Measurements from ENCODE around the gene NUAK2. TPM values are rescaled to one million over a fixed set of nuclear protein-coding genes. Genes with fewer than 3 reads are reported as not detected.

The NUAK2 gene
- polyA plus RNA-seq, 1 donor from 2014 or later, result 1.4 TPM

DNA sequence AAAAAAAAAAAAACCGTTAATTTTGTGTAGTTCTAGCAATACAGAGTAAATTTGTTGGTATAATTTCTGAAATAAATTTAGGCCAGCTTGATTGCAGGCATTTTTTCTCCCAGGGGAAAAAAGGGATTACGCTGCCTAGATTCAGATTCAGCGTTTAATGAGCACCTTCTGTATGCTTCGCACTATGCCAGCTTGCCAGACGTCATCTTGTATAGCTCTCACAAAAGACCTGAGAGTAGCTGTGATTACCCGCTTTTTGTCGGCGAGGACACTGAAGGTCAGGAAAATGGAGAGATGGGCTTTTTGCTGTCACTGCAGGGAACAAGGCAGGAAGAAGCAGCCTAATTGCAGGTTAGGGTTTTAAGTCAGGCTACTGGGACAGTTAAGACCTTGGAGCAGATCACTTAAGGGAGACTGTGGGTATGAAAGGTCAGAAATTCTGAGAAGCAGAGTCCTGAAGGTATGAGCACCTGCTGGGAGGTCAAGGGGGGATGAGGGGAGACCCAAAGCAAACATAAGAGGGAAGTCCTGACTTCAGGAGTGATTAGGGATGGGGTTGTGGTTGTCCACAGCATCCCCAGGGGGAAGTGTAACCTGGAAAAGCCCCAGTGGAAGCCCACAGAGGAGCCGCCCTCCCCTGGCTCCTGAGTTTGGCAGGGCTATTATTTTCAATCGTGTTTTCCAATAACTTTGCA lies 54.8 kb downstream of the NUAK2 start:
- no peak overlapping the region for H3K4me2 ChIP-seq (ENCODE audit: low read length)
- H3K36me3 ChIP-seq (ENCODE audit: insufficient read depth, low read length), result no peaks in the 10 kb centered on the region
- H3K79me2 ChIP-seq (replicated peaks; ENCODE audit: insufficient read depth, low read length), result no peaks in the 10 kb centered on the region
- H3K27ac ChIP-seq (ENCODE audit: low read length), result no peak overlapping the region
- H3K9me3 ChIP-seq (ENCODE audit: low read length), result no peaks in the 10 kb centered on the region
- no peak for TF ChIP-seq SMC3 (conservative IDR thresholded peaks at IDR 0.05; ENCODE audit: poor library complexity)
- no peak for TF ChIP-seq MXI1 (conservative IDR thresholded peaks at IDR 0.05; ENCODE audit: poor library complexity, severe bottlenecking)
- TF ChIP-seq POLR2AphosphoS5 (IDR thresholded peaks at IDR 0.05), result no peak
- no peak for TF ChIP-seq EP300 (conservative IDR thresholded peaks at IDR 0.05; ENCODE audit: poor library complexity, severe bottlenecking)
- TF ChIP-seq TAF1 (IDR thresholded peaks at IDR 0.05; ENCODE audit: low read depth), result no peak
- TF ChIP-seq, protein P1, sequence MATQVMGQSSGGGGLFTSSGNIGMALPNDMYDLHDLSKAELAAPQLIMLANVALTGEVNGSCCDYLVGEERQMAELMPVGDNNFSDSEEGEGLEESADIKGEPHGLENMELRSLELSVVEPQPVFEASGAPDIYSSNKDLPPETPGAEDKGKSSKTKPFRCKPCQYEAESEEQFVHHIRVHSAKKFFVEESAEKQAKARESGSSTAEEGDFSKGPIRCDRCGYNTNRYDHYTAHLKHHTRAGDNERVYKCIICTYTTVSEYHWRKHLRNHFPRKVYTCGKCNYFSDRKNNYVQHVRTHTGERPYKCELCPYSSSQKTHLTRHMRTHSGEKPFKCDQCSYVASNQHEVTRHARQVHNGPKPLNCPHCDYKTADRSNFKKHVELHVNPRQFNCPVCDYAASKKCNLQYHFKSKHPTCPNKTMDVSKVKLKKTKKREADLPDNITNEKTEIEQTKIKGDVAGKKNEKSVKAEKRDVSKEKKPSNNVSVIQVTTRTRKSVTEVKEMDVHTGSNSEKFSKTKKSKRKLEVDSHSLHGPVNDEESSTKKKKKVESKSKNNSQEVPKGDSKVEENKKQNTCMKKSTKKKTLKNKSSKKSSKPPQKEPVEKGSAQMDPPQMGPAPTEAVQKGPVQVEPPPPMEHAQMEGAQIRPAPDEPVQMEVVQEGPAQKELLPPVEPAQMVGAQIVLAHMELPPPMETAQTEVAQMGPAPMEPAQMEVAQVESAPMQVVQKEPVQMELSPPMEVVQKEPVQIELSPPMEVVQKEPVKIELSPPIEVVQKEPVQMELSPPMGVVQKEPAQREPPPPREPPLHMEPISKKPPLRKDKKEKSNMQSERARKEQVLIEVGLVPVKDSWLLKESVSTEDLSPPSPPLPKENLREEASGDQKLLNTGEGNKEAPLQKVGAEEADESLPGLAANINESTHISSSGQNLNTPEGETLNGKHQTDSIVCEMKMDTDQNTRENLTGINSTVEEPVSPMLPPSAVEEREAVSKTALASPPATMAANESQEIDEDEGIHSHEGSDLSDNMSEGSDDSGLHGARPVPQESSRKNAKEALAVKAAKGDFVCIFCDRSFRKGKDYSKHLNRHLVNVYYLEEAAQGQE (IDR thresholded peaks at IDR 0.05; ENCODE audit: borderline replicate concordance), result no peak
- no peak for TF ChIP-seq RAD21 (conservative IDR thresholded peaks at IDR 0.05)
- TF ChIP-seq, protein P2, sequence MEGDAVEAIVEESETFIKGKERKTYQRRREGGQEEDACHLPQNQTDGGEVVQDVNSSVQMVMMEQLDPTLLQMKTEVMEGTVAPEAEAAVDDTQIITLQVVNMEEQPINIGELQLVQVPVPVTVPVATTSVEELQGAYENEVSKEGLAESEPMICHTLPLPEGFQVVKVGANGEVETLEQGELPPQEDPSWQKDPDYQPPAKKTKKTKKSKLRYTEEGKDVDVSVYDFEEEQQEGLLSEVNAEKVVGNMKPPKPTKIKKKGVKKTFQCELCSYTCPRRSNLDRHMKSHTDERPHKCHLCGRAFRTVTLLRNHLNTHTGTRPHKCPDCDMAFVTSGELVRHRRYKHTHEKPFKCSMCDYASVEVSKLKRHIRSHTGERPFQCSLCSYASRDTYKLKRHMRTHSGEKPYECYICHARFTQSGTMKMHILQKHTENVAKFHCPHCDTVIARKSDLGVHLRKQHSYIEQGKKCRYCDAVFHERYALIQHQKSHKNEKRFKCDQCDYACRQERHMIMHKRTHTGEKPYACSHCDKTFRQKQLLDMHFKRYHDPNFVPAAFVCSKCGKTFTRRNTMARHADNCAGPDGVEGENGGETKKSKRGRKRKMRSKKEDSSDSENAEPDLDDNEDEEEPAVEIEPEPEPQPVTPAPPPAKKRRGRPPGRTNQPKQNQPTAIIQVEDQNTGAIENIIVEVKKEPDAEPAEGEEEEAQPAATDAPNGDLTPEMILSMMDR (IDR thresholded peaks at IDR 0.05; ENCODE audit: poor library complexity, severe bottlenecking), result no peak
- no peak for TF ChIP-seq EZH2 (IDR thresholded peaks at IDR 0.05; ENCODE audit: borderline replicate concordance, insufficient read depth, low read length, poor library complexity, severe bottlenecking)
- no peak overlapping the region for H3K4me3 ChIP-seq (ENCODE audit: low read length)
- no peaks in the 10 kb centered on the region for H4K20me1 ChIP-seq (ENCODE audit: insufficient read depth)
- no peaks in the 10 kb centered on the region for H3F3A ChIP-seq (ENCODE audit: insufficient read depth, low read length, poor library complexity, severe bottlenecking)
- no peak overlapping the region for H3K9ac ChIP-seq (ENCODE audit: low read length)
- no peaks in the 10 kb centered on the region for H3K9me2 ChIP-seq (ENCODE audit: insufficient read depth, low read length)
- no peak overlapping the region for H2AFZ ChIP-seq (ENCODE audit: low read depth, low read length)
- no peaks in the 10 kb centered on the region for H3K27me3 ChIP-seq (ENCODE audit: insufficient read depth, low read depth, low read length)

DNA sequence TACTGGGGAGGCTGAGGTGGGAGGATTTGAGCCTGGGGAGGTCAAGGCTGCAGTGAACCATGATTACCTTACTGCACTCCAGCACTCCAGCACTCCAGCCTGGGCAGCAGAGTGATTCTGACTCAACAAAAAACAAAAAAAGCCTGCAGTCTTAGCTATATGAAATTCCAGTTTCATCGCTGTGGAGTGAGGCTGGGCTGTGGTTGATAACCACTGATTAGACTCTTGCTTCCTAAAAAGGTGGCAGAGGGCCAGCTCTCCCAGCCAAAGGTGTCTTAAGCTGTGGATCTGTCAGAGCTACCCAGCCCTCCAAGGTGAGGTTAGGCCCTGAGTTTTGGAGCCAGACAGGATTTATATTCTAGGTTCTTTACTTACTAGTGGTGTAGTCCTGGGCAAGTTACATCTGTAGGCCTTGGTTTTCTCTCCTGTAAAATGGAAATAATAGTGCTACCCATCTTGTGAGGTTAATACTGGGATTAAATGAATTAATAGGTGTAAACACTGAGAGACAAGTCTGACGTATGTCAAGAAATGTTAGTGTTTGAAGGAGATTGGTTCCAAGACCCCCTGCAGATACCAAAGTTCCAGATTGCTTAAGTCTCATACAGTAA lies 57.9 kb downstream of the NUAK2 start:
- H3K36me3 ChIP-seq (ENCODE audit: insufficient read depth, low read length), result no peaks in the 10 kb centered on the region
- TF ChIP-seq, protein P2 (IDR thresholded peaks at IDR 0.05; ENCODE audit: poor library complexity, severe bottlenecking), result no peak
- TF ChIP-seq EP300 (conservative IDR thresholded peaks at IDR 0.05; ENCODE audit: poor library complexity, severe bottlenecking) (no peak), EZH2 (IDR thresholded peaks at IDR 0.05; ENCODE audit: borderline replicate concordance, insufficient read depth, low read length, poor library complexity, severe bottlenecking) (no peak), POLR2AphosphoS5 (IDR thresholded peaks at IDR 0.05) (no peak), TAF1 (IDR thresholded peaks at IDR 0.05; ENCODE audit: low read depth) (no peak), SMC3 (conservative IDR thresholded peaks at IDR 0.05; ENCODE audit: poor library complexity) (no peak), RAD21 (conservative IDR thresholded peaks at IDR 0.05) (no peak), MXI1 (conservative IDR thresholded peaks at IDR 0.05; ENCODE audit: poor library complexity, severe bottlenecking) (no peak)
- TF ChIP-seq, protein P1 (IDR thresholded peaks at IDR 0.05; ENCODE audit: borderline replicate concordance), result no peak
- no peaks in the 10 kb centered on the region for H3K9me2 ChIP-seq (ENCODE audit: insufficient read depth, low read length)
- H3K79me2 ChIP-seq (replicated peaks; ENCODE audit: insufficient read depth, low read length), result no peaks in the 10 kb centered on the region
- no peak overlapping the region for H3K4me2 ChIP-seq (ENCODE audit: low read length)
- no peak overlapping the region for H2AFZ ChIP-seq (ENCODE audit: low read depth, low read length)
- H3K9me3 ChIP-seq (ENCODE audit: low read length), result no peaks in the 10 kb centered on the region
- no peak overlapping the region for H3K4me3 ChIP-seq (ENCODE audit: low read length)
- H4K20me1 ChIP-seq (ENCODE audit: insufficient read depth), result no peaks in the 10 kb centered on the region
- no peak overlapping the region for H3K9ac ChIP-seq (ENCODE audit: low read length)
- H3K27me3 ChIP-seq (ENCODE audit: insufficient read depth, low read depth, low read length), result no peaks in the 10 kb centered on the region
- H3K27ac ChIP-seq (ENCODE audit: low read length), result no peak overlapping the region
- H3F3A ChIP-seq (ENCODE audit: insufficient read depth, low read length, poor library complexity, severe bottlenecking), result no peaks in the 10 kb centered on the region
